ENCODE data around the gene CNTNAP1.

DNA sequence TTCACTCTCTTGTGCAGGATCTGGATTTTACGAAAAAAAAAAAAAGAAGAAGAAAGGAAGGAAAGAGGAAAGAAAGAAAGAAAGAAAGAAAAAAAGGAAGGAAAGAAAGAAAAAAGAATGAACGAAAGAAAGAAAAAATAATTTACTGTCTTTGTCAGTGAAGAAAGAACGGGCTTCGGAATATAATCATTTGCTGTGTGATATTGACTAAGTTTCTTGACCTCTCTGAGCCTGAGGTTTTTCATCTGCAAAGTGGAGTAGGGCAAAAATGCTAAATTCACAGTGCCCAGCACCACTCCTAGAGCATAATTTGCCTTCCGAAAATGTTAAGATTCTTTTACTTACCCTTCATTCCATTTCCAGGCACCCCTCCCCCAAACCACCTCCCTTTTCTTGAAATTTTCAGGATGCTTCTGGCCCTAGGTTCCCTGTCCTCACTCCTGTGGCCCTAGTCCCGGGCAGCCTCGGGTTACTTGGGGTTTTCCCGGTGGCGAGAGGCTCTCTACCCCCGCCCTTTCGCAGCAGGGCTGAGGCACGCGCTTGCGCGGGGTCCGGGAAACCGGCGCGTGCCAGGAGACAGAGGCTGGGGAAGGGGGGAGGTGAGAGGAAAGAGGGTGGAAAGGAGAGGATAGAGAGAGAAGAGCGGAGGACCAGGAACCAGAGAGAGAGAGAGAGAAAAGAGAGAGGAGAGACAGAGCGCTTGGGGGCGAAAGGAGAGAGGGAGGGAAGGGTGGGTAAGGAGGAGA is at the start of gene CNTNAP1:
- TF ChIP-seq, protein P1, sequence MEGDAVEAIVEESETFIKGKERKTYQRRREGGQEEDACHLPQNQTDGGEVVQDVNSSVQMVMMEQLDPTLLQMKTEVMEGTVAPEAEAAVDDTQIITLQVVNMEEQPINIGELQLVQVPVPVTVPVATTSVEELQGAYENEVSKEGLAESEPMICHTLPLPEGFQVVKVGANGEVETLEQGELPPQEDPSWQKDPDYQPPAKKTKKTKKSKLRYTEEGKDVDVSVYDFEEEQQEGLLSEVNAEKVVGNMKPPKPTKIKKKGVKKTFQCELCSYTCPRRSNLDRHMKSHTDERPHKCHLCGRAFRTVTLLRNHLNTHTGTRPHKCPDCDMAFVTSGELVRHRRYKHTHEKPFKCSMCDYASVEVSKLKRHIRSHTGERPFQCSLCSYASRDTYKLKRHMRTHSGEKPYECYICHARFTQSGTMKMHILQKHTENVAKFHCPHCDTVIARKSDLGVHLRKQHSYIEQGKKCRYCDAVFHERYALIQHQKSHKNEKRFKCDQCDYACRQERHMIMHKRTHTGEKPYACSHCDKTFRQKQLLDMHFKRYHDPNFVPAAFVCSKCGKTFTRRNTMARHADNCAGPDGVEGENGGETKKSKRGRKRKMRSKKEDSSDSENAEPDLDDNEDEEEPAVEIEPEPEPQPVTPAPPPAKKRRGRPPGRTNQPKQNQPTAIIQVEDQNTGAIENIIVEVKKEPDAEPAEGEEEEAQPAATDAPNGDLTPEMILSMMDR (IDR thresholded peaks at IDR 0.05): no peak
- no peak for TF ChIP-seq ZFX (IDR thresholded peaks at IDR 0.05; ENCODE audit: borderline replicate concordance)

Measured in 22Rv1 (cell line).